IPS-18a (cell line): ENCODE data around the gene ZMAT2.
"Not testable (repeated sequence)": the region's sequence is repeated elsewhere in the genome, so short reads cannot be mapped to it uniquely, and the experiment has no call there.

Experiments used
- H3K27ac ChIP-seq: one replicate; pipeline ENCODE4 v1.5.1; 2013; ENCODE audit warnings: low read length
- H3K27me3 ChIP-seq: one replicate; pipeline ENCODE4 v1.6.1; 2013; ENCODE audit warnings: mild to moderate bottlenecking, low read length; ENCODE audit not compliant: control insufficient read depth, insufficient read depth
- H3K36me3 ChIP-seq: one replicate; pipeline ENCODE4 v1.6.1; 2013; ENCODE audit warnings: low read depth, low read length; ENCODE audit not compliant: control insufficient read depth
- H3K4me1 ChIP-seq: one replicate; pipeline ENCODE4 v1.6.1; 2013; ENCODE audit warnings: low read depth, low read length; ENCODE audit not compliant: control insufficient read depth
- H3K4me3 ChIP-seq: one replicate; pipeline ENCODE4 v1.5.1; 2013; ENCODE audit warnings: low read length
- H3K9ac ChIP-seq: one replicate; pipeline ENCODE4 v1.6.1; 2013; ENCODE audit warnings: mild to moderate bottlenecking, low read length, moderate library complexity
- H3K9me3 ChIP-seq: one replicate; pipeline ENCODE4 v1.6.1; 2013; ENCODE audit warnings: low read depth, low read length; ENCODE audit not compliant: control insufficient read depth

ZMAT2 gene

GRCh38 chr5:140674629-140675028 lies 25.6 kb upstream of the ZMAT2 start:
- Histone ChIP-seq H3K27me3 (no peaks in the 10 kb centered on the region), H3K9me3 (no peaks in the 10 kb centered on the region), H3K4me1 (no peaks in the 10 kb centered on the region), H3K9ac (no peak overlapping the region), H3K27ac (no peak overlapping the region), H3K36me3 (peaks cover 43% of the 10 kb centered on the region), H3K4me3 (no peak overlapping the region)

DNA sequence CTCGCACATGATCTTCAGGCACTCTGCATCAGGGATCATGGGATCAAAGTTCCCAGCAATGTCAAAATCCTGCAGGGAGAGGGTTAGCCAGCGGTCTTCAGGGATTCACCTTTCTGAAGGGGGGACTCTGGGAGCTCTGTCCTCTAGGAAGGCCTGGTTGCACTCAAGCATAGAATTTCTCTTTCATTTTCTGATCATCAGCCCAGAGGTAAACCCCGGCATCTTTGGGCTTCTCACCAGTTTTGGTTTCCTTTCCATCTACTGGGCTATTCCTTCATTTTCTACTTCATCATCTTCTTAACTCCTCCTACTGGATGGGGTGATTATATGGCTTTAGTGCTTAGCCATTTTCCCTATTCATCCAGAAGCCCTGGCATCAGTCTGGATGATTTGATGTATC lies 22.3 kb upstream of the ZMAT2 start:
- Histone ChIP-seq H3K9me3 (no peaks in the 10 kb centered on the region), H3K4me3 (no peak overlapping the region), H3K36me3 (peaks cover 54% of the 10 kb centered on the region), H3K27me3 (no peaks in the 10 kb centered on the region), H3K27ac (no peak overlapping the region), H3K9ac (no peak overlapping the region), H3K4me1 (no peaks in the 10 kb centered on the region)

GRCh38 chr5:140678993-140679392 lies 21.3 kb upstream of the ZMAT2 start:
- H3K36me3 ChIP-seq, result peaks cover 51% of the 10 kb centered on the region
- no peak overlapping the region for H3K27ac ChIP-seq
- no peak overlapping the region for H3K9ac ChIP-seq

GRCh38 chr5:140690376-140690932 lies 9.8 kb upstream of the ZMAT2 start:
- H3K36me3 ChIP-seq, result peaks cover 30% of the 10 kb centered on the region
- H3K27ac ChIP-seq, result no peak overlapping the region
- no peaks in the 10 kb centered on the region for H3K27me3 ChIP-seq
- H3K9ac ChIP-seq, result peak overlapping the region; percentile 73
- no peaks in the 10 kb centered on the region for H3K9me3 ChIP-seq
- H3K4me1 ChIP-seq, result no peaks in the 10 kb centered on the region
- peak overlapping the region; percentile 90 for H3K4me3 ChIP-seq

More at GRCh38 chr5:140678993-140679392, 21.3 kb upstream of the ZMAT2 start:
- Histone ChIP-seq H3K4me1 (no peaks in the 10 kb centered on the region), H3K4me3 (no peak overlapping the region), H3K27me3 (no peaks in the 10 kb centered on the region), H3K9me3 (no peaks in the 10 kb centered on the region)

- Histone ChIP-seq H3K4me3 (peak within 1 kb of the TSS; percentile 90), H3K9me3 (no peaks in the 10 kb centered on the region), H3K4me1 (no peaks in the 10 kb centered on the region), H3K36me3 (peaks cover 38% of the 10 kb centered on the region), H3K27me3 (no peaks in the 10 kb centered on the region), H3K9ac (peak within 1 kb of the TSS; percentile 73), H3K27ac (peak within 1 kb of the TSS; percentile 54)
These were observed 9.0 kb upstream of the ZMAT2 start, which contains the start of the genes HARS1 and HARS2 for GRCh38 chr5:140690941-140691924. HARS1 (minus strand) TSS chr5:140691370; CDS start chr5:140691304, 66 bp downstream. HARS2 (plus strand) TSS chr5:140691455; CDS start chr5:140691649, 194 bp downstream.

GRCh38 chr5:140694276-140694675 lies 6.0 kb upstream of the ZMAT2 start:
- H3K4me3 ChIP-seq, result no peak overlapping the region
- H3K9me3 ChIP-seq, result no peaks in the 10 kb centered on the region
- H3K9ac ChIP-seq, result no peak overlapping the region
- no peaks in the 10 kb centered on the region for H3K27me3 ChIP-seq
- H3K36me3 ChIP-seq, result peaks cover 56% of the 10 kb centered on the region
- H3K27ac ChIP-seq, result no peak overlapping the region
- no peaks in the 10 kb centered on the region for H3K4me1 ChIP-seq

DNA sequence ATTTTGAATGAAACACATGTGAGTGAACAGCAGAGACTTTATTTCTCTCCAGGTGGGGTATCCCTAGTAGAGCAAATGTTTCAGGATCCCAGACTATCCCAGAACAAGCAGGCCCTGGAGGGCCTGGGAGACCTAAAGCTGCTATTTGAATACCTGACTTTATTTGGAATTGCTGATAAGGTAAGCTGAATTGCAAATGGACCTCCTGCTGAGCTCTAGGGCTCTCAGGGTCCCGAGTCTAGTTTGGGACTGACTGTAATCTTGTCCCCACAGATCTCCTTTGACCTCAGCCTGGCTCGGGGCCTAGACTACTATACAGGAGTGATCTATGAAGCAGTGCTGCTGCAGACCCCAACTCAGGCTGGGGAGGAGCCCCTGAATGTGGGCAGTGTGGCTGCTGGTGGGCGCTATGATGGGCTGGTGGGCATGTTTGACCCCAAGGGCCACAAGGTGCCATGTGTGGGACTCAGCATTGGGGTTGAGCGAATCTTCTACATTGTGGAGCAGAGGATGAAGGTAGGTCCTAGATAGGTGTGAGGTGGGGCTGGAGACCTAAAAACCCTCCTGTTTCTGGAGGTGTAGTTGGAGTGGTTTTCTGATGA lies 3.3 kb upstream of the ZMAT2 start:
- no peak overlapping the region for H3K9ac ChIP-seq
- no peak overlapping the region for H3K27ac ChIP-seq
- no peak overlapping the region for H3K4me3 ChIP-seq
- no peaks in the 10 kb centered on the region for H3K9me3 ChIP-seq
- no peaks in the 10 kb centered on the region for H3K27me3 ChIP-seq
- H3K4me1 ChIP-seq, result peaks cover 7% of the 10 kb centered on the region
- peaks cover 53% of the 10 kb centered on the region for H3K36me3 ChIP-seq

DNA sequence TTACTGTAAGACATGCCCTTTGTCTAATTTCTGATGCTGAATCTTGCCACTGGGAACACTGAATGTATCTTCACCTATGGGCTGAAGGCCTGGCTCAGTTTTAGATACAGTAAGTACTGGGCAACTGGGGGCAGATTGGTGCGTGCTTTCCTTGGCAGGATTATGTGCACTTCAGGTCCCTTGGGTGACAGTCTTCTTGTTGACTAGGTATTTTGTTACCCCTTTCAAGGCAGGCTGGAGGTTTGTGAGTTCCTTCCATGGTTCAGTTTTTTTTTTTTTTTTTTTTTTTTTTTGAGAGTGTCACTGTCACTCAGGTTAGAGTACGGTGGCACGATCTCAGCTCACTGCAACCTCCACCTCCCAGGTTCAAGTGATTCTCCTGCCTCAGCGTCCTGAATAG lies 7.6 kb downstream of the ZMAT2 start:
- H3K27ac ChIP-seq, result no peak overlapping the region
- H3K4me1 ChIP-seq, result no peaks in the 10 kb centered on the region
- H3K9ac ChIP-seq, result no peak overlapping the region
- H3K27me3 ChIP-seq, result peaks cover 5% of the 10 kb centered on the region
- H3K9me3 ChIP-seq, result no peaks in the 10 kb centered on the region
- no peak overlapping the region for H3K4me3 ChIP-seq
- peaks cover 32% of the 10 kb centered on the region for H3K36me3 ChIP-seq

GRCh38 chr5:140708787-140709186 lies 8.5 kb downstream of the ZMAT2 start:
- H3K36me3 ChIP-seq, result peaks cover 26% of the 10 kb centered on the region
- H3K27ac ChIP-seq, H3K9me3 ChIP-seq, H3K9ac ChIP-seq, H3K27me3 ChIP-seq, H3K4me3 ChIP-seq, H3K4me1 ChIP-seq: not testable (repeated sequence)

DNA sequence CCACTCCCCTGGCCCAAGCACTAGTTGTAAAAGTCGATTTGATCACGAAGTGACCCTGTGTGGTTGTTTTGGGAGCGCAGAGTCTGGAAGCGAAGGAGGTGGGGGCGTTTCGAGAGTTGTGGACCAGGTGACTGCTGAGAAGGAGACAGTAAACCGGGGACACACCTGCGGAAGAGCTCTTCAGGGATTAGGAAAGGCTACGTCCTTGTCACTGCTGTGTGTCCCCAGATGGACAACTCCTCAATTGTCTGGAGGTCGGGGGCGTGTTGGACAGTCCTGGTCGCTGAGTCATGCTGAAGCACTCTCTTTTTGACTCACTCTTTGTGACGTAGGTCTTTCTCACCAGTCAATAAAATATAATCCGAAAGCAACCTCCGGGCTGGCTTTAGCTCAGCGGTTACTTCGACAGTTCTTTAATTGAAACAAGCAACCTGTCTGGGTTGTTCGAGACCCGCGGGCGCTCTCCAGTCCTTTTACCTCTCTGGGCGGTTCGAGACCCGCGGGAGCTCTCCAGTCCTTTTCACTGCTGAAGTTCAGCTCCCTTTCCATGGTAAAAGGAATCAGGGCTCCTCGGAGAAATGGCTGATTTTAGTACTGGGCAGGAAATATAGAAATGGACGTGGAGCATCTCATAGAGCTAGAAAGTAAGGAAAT lies 10.8 kb downstream of the ZMAT2 start:
- H3K9me3 ChIP-seq, result no peaks in the 10 kb centered on the region
- H3K27ac ChIP-seq, result no peak overlapping the region
- peak overlapping the region; percentile 10 for H3K9ac ChIP-seq
- H3K4me1 ChIP-seq, result no peaks in the 10 kb centered on the region
- H3K27me3 ChIP-seq, result peaks cover 5% of the 10 kb centered on the region
- peaks cover 6% of the 10 kb centered on the region for H3K36me3 ChIP-seq
- peak overlapping the region; percentile 76 for H3K4me3 ChIP-seq

DNA sequence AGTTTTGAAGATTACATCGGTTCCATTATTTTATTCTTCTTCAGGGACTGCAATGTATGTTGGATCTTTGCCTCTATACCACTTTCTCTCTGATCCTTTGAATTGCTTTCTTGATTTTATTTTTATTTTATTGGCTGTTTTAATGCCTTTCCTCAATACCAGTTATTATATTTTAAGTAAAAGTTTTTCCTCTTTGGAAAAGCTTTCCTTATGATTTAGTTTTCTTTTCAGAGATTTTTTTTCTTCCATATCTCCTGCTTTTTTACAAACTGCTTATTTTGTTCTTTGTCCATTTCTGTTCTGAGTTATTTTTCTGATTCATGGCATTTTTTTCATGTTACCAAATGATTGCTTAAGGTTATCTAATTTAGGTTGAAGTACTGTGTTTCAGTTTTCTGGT lies 11.5 kb downstream of the ZMAT2 start:
- Histone ChIP-seq H3K9ac (no peak overlapping the region), H3K4me3 (peak overlapping the region; percentile 76), H3K27me3 (peaks cover 5% of the 10 kb centered on the region), H3K36me3 (no peaks in the 10 kb centered on the region), H3K27ac (no peak overlapping the region), H3K4me1 (no peaks in the 10 kb centered on the region), H3K9me3 (no peaks in the 10 kb centered on the region)
